Prostate gland (tissue), 2 donors: ENCODE data around the gene IGDCC3. TPM values are rescaled to one million over a fixed set of nuclear protein-coding genes. Genes with fewer than 3 reads are reported as not detected.

ENCODE experiments used
- DNase-seq: peaks from one replicate; pipeline ENCODE4 v3.0.0-alpha.2; 2019; ENCODE audit warnings: low spot score
- H3K27ac ChIP-seq, 2 donors: fragments of 200-600 bp; sonication (generic); 2 replicates each; pipeline ENCODE4 v1.5.1; 2017 to 2019
- H3K27me3 ChIP-seq: fragments of 200-600 bp; sonication (generic); replicated peaks from 2 replicates; pipeline ENCODE4 v1.5.1; 2019; ENCODE audit not compliant: insufficient read depth
- H3K36me3 ChIP-seq, 2 donors: fragments of 200-600 bp; sonication (generic); 1 replicate in 1 of 2; 2 replicates in 1 of 2; pipeline versions ENCODE4 v1.5.1 to v1.8.1; 2017 to 2019
- H3K4me1 ChIP-seq: fragments of 200-600 bp; sonication (generic); replicated peaks from 2 replicates; pipeline ENCODE4 v1.5.1; 2019
- H3K4me3 ChIP-seq, 2 donors: fragments of 200-600 bp; sonication (generic); 2 replicates each; pipeline ENCODE4 v1.5.1; 2017 to 2019
- H3K9me3 ChIP-seq: fragments of 200-600 bp; sonication (generic); 2 replicates; pipeline ENCODE4 v1.5.1; 2017
- CTCF ChIP-seq, 4 experiments: fragments of 200-600 bp in 2 of 4; fragments of 450-650 bp in 2 of 4; sonication (generic) in 2 of 4; IDR thresholded peaks; 1 replicate in 3 of 4; 2 replicates in 1 of 4; pipeline ENCODE4 v1.5.1; 2016 to 2019; ENCODE audit warnings: antibody characterized with exemption in 4 of 4, mild to moderate bottlenecking in 2 of 4, moderate library complexity in 2 of 4
- POLR2A ChIP-seq: fragments of 450-650 bp; IDR thresholded peaks from one replicate; pipeline ENCODE4 v1.6.1; 2016; ENCODE audit warnings: antibody characterized with exemption, mild to moderate bottlenecking
- POLR2AphosphoS5 ChIP-seq: sonication (generic); formaldehyde crosslinking; IDR thresholded peaks from one replicate; pipeline ENCODE4 v1.6.1; 2017; ENCODE audit warnings: antibody characterized with exemption
- WGBS: methylation state at CpG from one replicate; pipeline ENCODE4 v1.1.5; 2018; 5-methylcytosine and 5-hydroxymethylcytosine counted together
- intact Hi-C: fragments of 100-400 bp; cut with DNase I; formaldehyde crosslinking; loops from one replicate; pipeline ENCODE4 v1.14.2; 2022
- total RNA-seq, 2 donors: library from RNA; depleted of rRNA; stranded (reverse); fragments of >200 nt; gene quantifications; one replicate each; pipeline ENCODE4 v1.1.0, GENCODE V29; 2016

Gene IGDCC3
- total RNA-seq, 2 donors from 2014 or later: 0.05 to 2.7 TPM

GRCh38 chr15:65396965-65397317, 19.1 kb upstream of the IGDCC3 start:
- Histone ChIP-seq H3K4me3 (no peak overlapping the region), H3K9me3 (no peaks in the 10 kb centered on the region), H3K27ac (no peak overlapping the region), H3K4me1 (no peaks in the 10 kb centered on the region), H3K36me3 (no peaks in the 10 kb centered on the region), H3K27me3 (peaks cover 22% of the 10 kb centered on the region)
- no peak for DNase-seq
- TF ChIP-seq POLR2A: no peak
- TF ChIP-seq POLR2AphosphoS5: no peak
- TF ChIP-seq CTCF (IDR thresholded peaks at IDR 0.05): no peak
- WGBS: 31% methylated on average over 10 of the region's 10 CpGs
- intact Hi-C loops: no loop called here

- no peak overlapping the region for H3K27ac ChIP-seq
- WGBS: 32% methylated on average over 34 of the region's 34 CpGs
- no peak overlapping the region for H3K4me3 ChIP-seq
- intact Hi-C loops: no loop called here
- TF ChIP-seq CTCF (IDR thresholded peaks at IDR 0.05): no peak
- TF ChIP-seq POLR2A: no peak
- no peak for TF ChIP-seq POLR2AphosphoS5
- DNase-seq: no peak
- no peaks in the 10 kb centered on the region for H3K36me3 ChIP-seq
- no peaks in the 10 kb centered on the region for H3K9me3 ChIP-seq
- H3K27me3 ChIP-seq: peaks cover 22% of the 10 kb centered on the region
- H3K4me1 ChIP-seq: no peaks in the 10 kb centered on the region
Measured at GRCh38 chr15:65396283-65396964, 18.6 kb upstream of the IGDCC3 start.

- H3K27ac ChIP-seq: no peak overlapping the region
- DNase-seq: no peak
- 16% methylated on average over 44 of the region's 72 CpGs for WGBS
- H3K4me3 ChIP-seq: no peak overlapping the region
- H3K4me1 ChIP-seq: no peaks in the 10 kb centered on the region
- intact Hi-C loops: no loop called here
- H3K36me3 ChIP-seq: no peaks in the 10 kb centered on the region
- peaks cover 22% of the 10 kb centered on the region for H3K27me3 ChIP-seq
- no peak for TF ChIP-seq POLR2A
- TF ChIP-seq POLR2AphosphoS5: no peak
- no peak for TF ChIP-seq CTCF (IDR thresholded peaks at IDR 0.05)
- H3K9me3 ChIP-seq: no peaks in the 10 kb centered on the region
Measured at GRCh38 chr15:65395567-65396202, 17.9 kb upstream of the IGDCC3 start.

GRCh38 chr15:65394936-65395335, 17.1 kb upstream of the IGDCC3 start:
- no peak overlapping the region for H3K4me3 ChIP-seq
- peaks cover 22% of the 10 kb centered on the region for H3K27me3 ChIP-seq
- WGBS: 91% methylated on average over 9 of the region's 9 CpGs
- intact Hi-C loops: no loop called here
- no peak for TF ChIP-seq POLR2A
- H3K4me1 ChIP-seq: no peaks in the 10 kb centered on the region
- DNase-seq: no peak
- H3K27ac ChIP-seq: no peak overlapping the region
- no peaks in the 10 kb centered on the region for H3K9me3 ChIP-seq
- H3K36me3 ChIP-seq: no peaks in the 10 kb centered on the region

GRCh38 chr15:65394280-65394789, 16.5 kb upstream of the IGDCC3 start:
- Histone ChIP-seq H3K9me3 (no peaks in the 10 kb centered on the region), H3K4me1 (no peaks in the 10 kb centered on the region), H3K4me3 (no peak overlapping the region), H3K27ac (no peak overlapping the region), H3K27me3 (peaks cover 22% of the 10 kb centered on the region), H3K36me3 (no peaks in the 10 kb centered on the region)
- 90% methylated on average over 11 of the region's 11 CpGs for WGBS
- DNase-seq: no peak
- intact Hi-C loops: no loop called here
- no peak for TF ChIP-seq POLR2AphosphoS5
- no peak for TF ChIP-seq CTCF (IDR thresholded peaks at IDR 0.05)
- TF ChIP-seq POLR2A: no peak
